GM19324 (cell line): ENCODE data around the gene KANSL1.
"Not testable (repeated sequence)": the region's sequence is repeated elsewhere in the genome, so short reads cannot be mapped to it uniquely, and the experiment has no call there.

Experiments used
- ATAC-seq: cut with Tn5 transposase; IDR thresholded peaks from one replicate; pipeline ENCODE4 v1.9.1; 2021; ENCODE audit warnings: mild to moderate bottlenecking, moderate library complexity; ENCODE audit not compliant: unreplicated experiment, low FRiP score

KANSL1 gene

GRCh38 chr17:46193626-46194392 lies 580 bp upstream of the KANSL1 start:
- ATAC-seq = peak; percentile 71

GRCh38 chr17:46192439-46193150 lies 634 bp downstream of the KANSL1 start:
- ATAC-seq = peak; percentile 39

GRCh38 chr17:46192189-46192438 lies 1.1 kb downstream of the KANSL1 start:
- ATAC-seq = no peak

GRCh38 chr17:46191322-46192188 lies 1.7 kb downstream of the KANSL1 start:
- no peak for ATAC-seq

GRCh38 chr17:46190763-46191162 lies 2.5 kb downstream of the KANSL1 start:
- ATAC-seq = no peak

GRCh38 chr17:46186827-46187235 lies 6.4 kb downstream of the KANSL1 start:
- ATAC-seq = not testable (repeated sequence)

- ATAC-seq = no peak
Observed at GRCh38 chr17:46184696-46185095, 8.5 kb downstream of the KANSL1 start.

GRCh38 chr17:46183383-46183782 lies 9.8 kb downstream of the KANSL1 start:
- ATAC-seq = not testable (repeated sequence)

- ATAC-seq = no peak
Observed at GRCh38 chr17:46182961-46183360, 10.3 kb downstream of the KANSL1 start.

- no peak for ATAC-seq
Observed at GRCh38 chr17:46181940-46182339, 11.3 kb downstream of the KANSL1 start.

GRCh38 chr17:46181316-46181715 lies 11.9 kb downstream of the KANSL1 start:
- ATAC-seq = not testable (repeated sequence)

GRCh38 chr17:46180892-46181274 lies 12.3 kb downstream of the KANSL1 start:
- ATAC-seq = no peak

GRCh38 chr17:46180185-46180891 lies 12.9 kb downstream of the KANSL1 start:
- not testable (repeated sequence) for ATAC-seq

- no peak for ATAC-seq
Observed at GRCh38 chr17:46179375-46179999, 13.7 kb downstream of the KANSL1 start.

- ATAC-seq = no peak
Observed at GRCh38 chr17:46178550-46179214, 14.5 kb downstream of the KANSL1 start.

GRCh38 chr17:46176975-46177374 lies 16.3 kb downstream of the KANSL1 start:
- ATAC-seq = no peak

GRCh38 chr17:46175891-46176290 lies 17.3 kb downstream of the KANSL1 start:
- no peak for ATAC-seq

GRCh38 chr17:46173153-46173552 lies 20.1 kb downstream of the KANSL1 start:
- no peak for ATAC-seq

GRCh38 chr17:46171939-46172338 lies 21.3 kb downstream of the KANSL1 start:
- ATAC-seq = no peak
